ENCODE results near the gene LIMCH1. TPM values are rescaled to one million over a fixed set of nuclear protein-coding genes. Genes with fewer than 3 reads are reported as not detected.

The LIMCH1 gene
- total RNA-seq, 2 donors from 2014 or later = 3.1 to 5.8 TPM

DNA sequence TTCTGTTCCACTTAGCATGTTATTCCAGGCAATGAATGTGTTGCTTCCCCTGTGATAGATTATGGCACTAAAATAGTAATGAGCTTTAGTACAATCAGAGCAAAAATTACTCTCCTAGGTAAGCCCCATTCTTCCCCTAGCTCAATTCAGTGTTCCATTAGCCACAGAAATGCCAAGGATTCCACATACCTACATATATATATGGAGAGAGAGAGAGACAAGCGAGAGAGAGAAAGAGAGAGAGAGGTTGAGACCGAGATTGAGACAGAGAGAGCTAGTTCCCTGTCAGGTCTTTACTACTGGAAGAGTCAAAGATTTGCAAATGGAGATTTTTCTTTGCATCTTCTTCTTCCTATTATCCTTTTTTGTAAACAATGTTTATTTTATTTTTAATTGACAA, 8.7 kb downstream of the LIMCH1 start:
- Mint-ChIP-seq H3K9me3 (no peaks in the 10 kb centered on the region), H3K27ac (no peak overlapping the region)

GRCh38 chr4:41548305-41548880, 10.4 kb downstream of the LIMCH1 start:
- Mint-ChIP-seq H3K36me3 (ENCODE audit: low read depth) (no peaks in the 10 kb centered on the region), H3K27ac (no peak overlapping the region), H3K4me3 (no peak overlapping the region), H3K9me3 (no peaks in the 10 kb centered on the region), H3K4me1 (peaks cover 9% of the 10 kb centered on the region), H3K27me3 (ENCODE audit: insufficient read depth) (peaks cover 2% of the 10 kb centered on the region)
- Histone ChIP-seq H3K36me3 (ENCODE audit: control insufficient read depth, insufficient read depth, low read length) (no peaks in the 10 kb centered on the region), H3K9me3 (ENCODE audit: control insufficient read depth, low read length) (no peaks in the 10 kb centered on the region), H3K4me3 (ENCODE audit: low read length) (no peak overlapping the region), H3K4me1 (ENCODE audit: control insufficient read depth, insufficient read depth, low read length) (no peaks in the 10 kb centered on the region), H3K27me3 (ENCODE audit: control insufficient read depth, insufficient read depth, low read length, poor library complexity, severe bottlenecking) (no peaks in the 10 kb centered on the region), H3K27ac (ENCODE audit: low read depth, low read length) (no peak overlapping the region), H3K9ac (ENCODE audit: extremely low read depth, low read length, poor library complexity, severe bottlenecking) (no peak overlapping the region)
- WGBS, 2 experiments (ENCODE audit: insufficient coverage in 1 of 2, insufficient read length in 1 of 2) = 88 to 100% methylated on average over 1 to 3 of the region's 3 CpGs
- DNase-seq = no peak
- TF ChIP-seq CTCF (conservative IDR thresholded peaks at IDR 0.05) = peak; percentile 17

More for the DNA sequence above, 8.7 kb downstream of the LIMCH1 start:
- DNase-seq = no peak
- no peaks in the 10 kb centered on the region for H3K36me3 Mint-ChIP-seq (ENCODE audit: low read depth)
- Histone ChIP-seq H3K4me3 (ENCODE audit: low read length) (no peak overlapping the region), H3K27me3 (ENCODE audit: control insufficient read depth, insufficient read depth, low read length, poor library complexity, severe bottlenecking) (no peaks in the 10 kb centered on the region), H3K4me1 (ENCODE audit: control insufficient read depth, insufficient read depth, low read length) (peaks cover 4% of the 10 kb centered on the region), H3K27ac (ENCODE audit: low read depth, low read length) (no peak overlapping the region), H3K9ac (ENCODE audit: extremely low read depth, low read length, poor library complexity, severe bottlenecking) (no peak overlapping the region), H3K36me3 (ENCODE audit: control insufficient read depth, insufficient read depth, low read length) (no peaks in the 10 kb centered on the region), H3K9me3 (ENCODE audit: control insufficient read depth, low read length) (no peaks in the 10 kb centered on the region)
- no peak for TF ChIP-seq CTCF (conservative IDR thresholded peaks at IDR 0.05)
- no peak overlapping the region for H3K4me3 Mint-ChIP-seq
- no peaks in the 10 kb centered on the region for H3K27me3 Mint-ChIP-seq (ENCODE audit: insufficient read depth)
- H3K4me1 Mint-ChIP-seq = peaks cover 19% of the 10 kb centered on the region
- WGBS, 2 experiments (ENCODE audit: insufficient coverage in 1 of 2, insufficient read length in 1 of 2) = 88% methylated on average over 1 of the region's 2 CpGs; no CpG with 5 or more reads in 1 of the 2 experiments

- Histone ChIP-seq H3K27ac (ENCODE audit: low read depth, low read length) (no peak overlapping the region), H3K9ac (ENCODE audit: extremely low read depth, low read length, poor library complexity, severe bottlenecking) (no peak overlapping the region), H3K9me3 (ENCODE audit: control insufficient read depth, low read length) (no peaks in the 10 kb centered on the region), H3K27me3 (ENCODE audit: control insufficient read depth, insufficient read depth, low read length, poor library complexity, severe bottlenecking) (no peaks in the 10 kb centered on the region), H3K4me1 (ENCODE audit: control insufficient read depth, insufficient read depth, low read length) (no peaks in the 10 kb centered on the region), H3K4me3 (ENCODE audit: low read length) (no peak overlapping the region), H3K36me3 (ENCODE audit: control insufficient read depth, insufficient read depth, low read length) (no peaks in the 10 kb centered on the region)
- Mint-ChIP-seq H3K4me1 (peaks cover 9% of the 10 kb centered on the region), H3K9me3 (no peaks in the 10 kb centered on the region), H3K4me3 (no peak overlapping the region), H3K27me3 (ENCODE audit: insufficient read depth) (peaks cover 4% of the 10 kb centered on the region), H3K36me3 (ENCODE audit: low read depth) (no peaks in the 10 kb centered on the region), H3K27ac (no peak overlapping the region)
- 97 to 100% methylated on average over 3 of the region's 3 CpGs for WGBS, 2 experiments (ENCODE audit: insufficient coverage in 1 of 2, insufficient read length in 1 of 2)
- no peak for TF ChIP-seq CTCF (conservative IDR thresholded peaks at IDR 0.05)
- no peak for DNase-seq
These were observed 11.5 kb downstream of the LIMCH1 start for GRCh38 chr4:41549478-41549877.
